K562 (cell line): ENCODE data around the gene GIMAP8. TPM values are rescaled to one million over a fixed set of nuclear protein-coding genes. Genes with fewer than 3 reads are reported as not detected.
A peak's percentile ranks its signal among the peaks of the same experiment; 100 is the strongest.

ENCODE experiments used
- CREB5 ChIP-seq: fragments of 250-450 bp; sonication (Bioruptor Pico); IDR thresholded peaks from 2 replicates; pipeline ENCODE4 v1.5.0; 2020; ENCODE audit warnings: mild to moderate bottlenecking
- MGA ChIP-seq: fragments of 450-650 bp; IDR thresholded peaks from 2 replicates; pipeline ENCODE4 v1.6.1; 2016; ENCODE audit warnings: mild to moderate bottlenecking, moderate library complexity
- NR2C1 ChIP-seq, 2 experiments: fragments of 450-650 bp; IDR thresholded peaks; 2 replicates each; pipeline ENCODE4 v1.6.1; 2017; ENCODE audit warnings: mild to moderate bottlenecking in 2 of 2, antibody characterized with exemption in 1 of 2, inconsistent platforms in 1 of 2, missing compliant biosample characterization in 1 of 2, missing genetic modification characterization in 1 of 2
- SIX5 ChIP-seq, 2 experiments: IDR thresholded peaks; 2 replicates each; pipeline ENCODE4 v1.6.1; 2011; ENCODE audit warnings: low read length in 2 of 2, borderline replicate concordance in 1 of 2, low read depth in 1 of 2, mild to moderate bottlenecking in 1 of 2, moderate library complexity in 1 of 2; ENCODE audit not compliant: insufficient read depth in 1 of 2
- STAG1 ChIP-seq: sonication (generic); formaldehyde crosslinking; IDR thresholded peaks from 2 replicates; pipeline ENCODE4 v1.5.0; 2020; ENCODE audit warnings: missing genetic modification reagents, borderline replicate concordance
- TCF7L2 ChIP-seq: fragments of 150-350 bp; IDR thresholded peaks from 2 replicates; pipeline ENCODE4 v1.6.1; 2016; ENCODE audit warnings: low read depth, mild to moderate bottlenecking, low read length, moderate library complexity
- ZC3H8 ChIP-seq: fragments of 450-650 bp; IDR thresholded peaks from 2 replicates; pipeline ENCODE4 v1.6.1; 2017
- ZNF431 ChIP-seq: sonication (generic); formaldehyde crosslinking; IDR thresholded peaks from 2 replicates; pipeline ENCODE4 v1.8.0; 2022; ENCODE audit warnings: mild to moderate bottlenecking, missing genetic modification reagents
- polyA plus RNA-seq, 8 experiments: library from polyadenylated mRNA; depleted of rRNA in 4 of 8; stranded (reverse) in 5 of 8; unstranded in 3 of 8; fragments of >200 nt; fragmentation: Nextera tagmentation in 2 of 8; fragmentation: Illumina TruSeq in 1 of 8; extraction: Ambion mirVana in 2 of 8; extraction: Trizol in 1 of 8; gene quantifications; 2 replicates each; pipeline versions ENCODE4 v1.2.1 to v1.2.3, GENCODE V29; 2011 to 2014; ENCODE audit warnings: inconsistent platforms in 1 of 8, missing spikeins in 1 of 8
- total RNA-seq, 7 experiments: library from RNA; depleted of rRNA in 6 of 7; stranded (reverse); fragments of >200 nt in 6 of 7; fragmentation: Illumina TruSeq in 2 of 7; extraction: Trizol in 2 of 7; gene quantifications; 2 replicates each; pipeline versions ENCODE4 v1.2.1 to v1.2.3, GENCODE V29; 2011 to 2021; ENCODE audit warnings: low replicate concordance in 1 of 7
- TF ChIP-seq, protein P1 (sequence below): fragments of 450-650 bp; IDR thresholded peaks from 2 replicates; pipeline ENCODE4 v1.6.1; 2016; ENCODE audit warnings: low read depth, mild to moderate bottlenecking, moderate library complexity

Gene GIMAP8
- total and polyA plus RNA-seq, 9 of the 15 experiments (the other 6 are each of a cell fraction or from before 2014, with no cell fraction given), result not detected

- TF ChIP-seq ZNF431 (peak; percentile 35; the same call in 1 of the 2 replicates), ZC3H8 (no peak), NR2C1 (IDR thresholded peaks at IDR 0.05) (no peak), NR2C1 (tag; IDR thresholded peaks at IDR 0.05) (peak; percentile 82), MGA (peak; percentile 90), SIX5 (IDR thresholded peaks at IDR 0.05; ENCODE audit: borderline replicate concordance in 1 of 2, insufficient read depth in 1 of 2, low read depth in 1 of 2, low read length in 2 of 2) (no peak), CREB5 (no peak), STAG1 (CRISPR knock-in tag) (no peak), TCF7L2 (no peak)
- TF ChIP-seq, protein P1, sequence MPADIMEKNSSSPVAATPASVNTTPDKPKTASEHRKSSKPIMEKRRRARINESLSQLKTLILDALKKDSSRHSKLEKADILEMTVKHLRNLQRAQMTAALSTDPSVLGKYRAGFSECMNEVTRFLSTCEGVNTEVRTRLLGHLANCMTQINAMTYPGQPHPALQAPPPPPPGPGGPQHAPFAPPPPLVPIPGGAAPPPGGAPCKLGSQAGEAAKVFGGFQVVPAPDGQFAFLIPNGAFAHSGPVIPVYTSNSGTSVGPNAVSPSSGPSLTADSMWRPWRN, result no peak
Measured at GRCh38 chr7:150406567-150407421, 43.6 kb upstream of the GIMAP8 start (continued).
